Subcutaneous adipose tissue (tissue), 4 donors: ENCODE results near the gene GLRX5. TPM values are rescaled to one million over a fixed set of nuclear protein-coding genes. Genes with fewer than 3 reads are reported as not detected.

ENCODE experiments used
- CTCF ChIP-seq: fragments of 450-650 bp; IDR thresholded peaks from one replicate; pipeline ENCODE4 v1.5.1; 2016; ENCODE audit warnings: low read depth, mild to moderate bottlenecking, control low read depth, antibody characterized with exemption, moderate library complexity
- total RNA-seq, 4 donors: library from RNA; depleted of rRNA; stranded (reverse); fragments of >200 nt; gene quantifications; one replicate each; pipeline ENCODE4 v1.1.0, GENCODE V29; 2016

Gene GLRX5
- total RNA-seq, 4 donors from 2014 or later = 17.7 to 48.8 (median 20.5) TPM

GRCh38 chr14:95521001-95521400 is 13.8 kb upstream of the GLRX5 start:
- no peak for TF ChIP-seq CTCF

- no peak for TF ChIP-seq CTCF
Observed at GRCh38 chr14:95522116-95522515, 12.7 kb upstream of the GLRX5 start.

- TF ChIP-seq CTCF = no peak
Observed at GRCh38 chr14:95522556-95522955, 12.3 kb upstream of the GLRX5 start.

- TF ChIP-seq CTCF = no peak
Observed at GRCh38 chr14:95523051-95523814, 11.6 kb upstream of the GLRX5 start.

- no peak for TF ChIP-seq CTCF
Observed at GRCh38 chr14:95523815-95524448, 10.9 kb upstream of the GLRX5 start.

GRCh38 chr14:95524706-95525512 is 9.9 kb upstream of the GLRX5 start:
- no peak for TF ChIP-seq CTCF

GRCh38 chr14:95525999-95526398 is 8.9 kb upstream of the GLRX5 start:
- no peak for TF ChIP-seq CTCF
